Fibroblast of skin of right quadriceps (primary cell): Measurements from ENCODE around the gene STRC.
"Not testable (repeated sequence)": the region's sequence is repeated elsewhere in the genome, so short reads cannot be mapped to it uniquely, and the experiment has no call there.

ENCODE experiments used
- DNase-seq: peaks from one replicate; pipeline ENCODE4 v3.0.0-alpha.2; 2013

The STRC gene

DNA sequence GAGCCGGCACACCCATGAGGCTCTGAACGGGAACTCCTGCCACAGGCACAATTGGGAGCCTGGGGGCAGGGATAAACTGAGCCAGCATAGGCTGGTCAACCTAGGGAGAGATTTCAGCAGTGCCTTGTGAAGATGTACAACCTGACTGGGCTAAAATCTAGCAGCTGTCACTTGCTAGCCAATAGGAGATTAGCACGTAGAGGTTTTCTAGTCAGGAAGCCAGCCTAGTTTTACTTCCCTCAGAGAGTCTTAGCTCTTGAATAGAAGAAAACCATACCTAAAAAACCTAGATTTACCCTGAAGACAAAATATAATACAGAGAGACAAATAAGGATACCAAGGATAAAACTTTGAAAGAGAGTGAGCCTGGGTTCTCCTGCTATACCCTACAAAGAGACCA, 55.8 kb downstream of the STRC start:
- DNase-seq = not testable (repeated sequence)

DNA sequence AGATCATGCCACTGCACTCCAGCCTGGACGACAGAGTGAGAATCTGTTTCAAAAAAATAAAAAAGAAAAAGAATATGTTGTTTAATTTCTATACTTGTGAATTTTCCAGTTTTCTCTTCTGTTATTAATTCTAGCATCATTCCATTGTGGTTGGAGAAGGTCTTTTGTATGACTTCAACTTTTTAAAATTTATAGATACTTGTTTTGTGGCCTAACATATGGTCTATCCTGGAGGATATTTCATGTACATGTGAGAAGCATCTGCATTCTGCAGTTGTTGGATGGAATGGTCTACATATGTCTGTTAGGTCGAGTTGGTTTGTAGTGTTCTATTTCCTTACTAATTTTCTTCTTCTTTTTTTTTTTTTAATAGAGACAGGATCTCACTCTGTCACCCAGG, 65.6 kb downstream of the STRC start:
- DNase-seq = peak; percentile 32

DNA sequence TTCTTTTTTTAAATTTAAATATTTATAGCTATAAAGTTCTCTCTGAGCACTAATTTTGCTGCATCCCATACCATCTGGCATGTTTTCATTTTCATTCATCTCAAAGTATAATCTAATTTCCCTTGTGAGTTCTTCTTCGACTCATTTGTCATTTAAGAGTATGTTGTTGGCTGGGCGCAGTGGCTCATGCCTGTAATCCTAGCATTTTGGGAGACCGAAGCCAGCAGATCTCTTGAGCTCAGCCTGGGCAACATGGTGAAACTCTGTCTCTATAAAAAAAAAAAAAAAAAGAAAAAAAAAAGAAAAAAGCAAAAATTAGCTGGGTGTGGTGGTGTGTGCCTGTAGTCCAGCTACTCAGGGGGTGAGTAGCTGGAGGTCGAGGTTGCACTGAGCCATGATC, 66.3 kb downstream of the STRC start:
- no peak for DNase-seq

GRCh38 chr15:43550527-43551363, 67.9 kb downstream of the STRC start:
- peak; percentile 80 for DNase-seq
